PC-9 (cell line): ENCODE measurements around the gene MAP3K8.

Experiments
- CTCF ChIP-seq: fragments of 200-600 bp; sonication (generic); conservative IDR thresholded peaks from 2 replicates; pipeline ENCODE4 v1.6.1; 2017; ENCODE audit warnings: mixed run types, antibody characterized with exemption, mild to moderate bottlenecking, moderate library complexity
- EZH2 ChIP-seq: fragments of 200-600 bp; sonication (generic); IDR thresholded peaks from 2 replicates; pipeline ENCODE4 v1.8.0; 2017; ENCODE audit warnings: antibody characterized with exemption, low read depth

DNA sequence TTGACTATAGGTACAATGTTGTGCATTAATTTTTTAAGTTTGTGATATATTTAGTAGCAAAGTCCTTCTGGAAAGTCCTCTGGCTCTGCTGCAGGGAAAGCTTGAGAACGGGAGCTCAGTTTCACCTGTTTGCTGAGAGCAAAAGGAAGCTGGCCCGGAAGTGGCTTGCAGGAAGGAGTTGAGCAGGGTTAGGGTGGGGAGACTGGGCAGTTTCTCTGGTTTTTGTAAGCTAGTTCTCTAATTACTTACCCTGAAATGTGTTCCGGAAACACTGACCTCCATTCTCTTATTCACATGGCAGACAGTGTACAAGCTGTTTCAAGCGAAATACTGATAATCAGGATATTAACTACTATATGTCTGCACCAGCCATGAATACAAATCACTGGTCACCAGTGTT is 22.3 kb downstream of the MAP3K8 start:
- TF ChIP-seq CTCF (no peak), EZH2 (no peak)
